CD14-positive monocyte (primary cell): ENCODE results near the gene JPH2. TPM values are rescaled to one million over a fixed set of nuclear protein-coding genes. Genes with fewer than 3 reads are reported as not detected.

Experiments used
- DNase-seq, 3 donors: peaks; one replicate each; pipeline ENCODE4 v3.0.0-alpha.2; 2011 to 2022
- H2AFZ ChIP-seq: 2 replicates; pipeline ENCODE4 v1.6.0; 2012; ENCODE audit warnings: mild to moderate bottlenecking, low read depth, low read length, inconsistent platforms; ENCODE audit not compliant: insufficient read depth, poor library complexity, severe bottlenecking
- H3K27ac ChIP-seq, 2 donors: 1 replicate in 1 of 2; 2 replicates in 1 of 2; pipeline ENCODE4 v1.5.1; 2012 to 2013; ENCODE audit warnings: low read length in 2 of 2, control low read depth in 1 of 2, inconsistent platforms in 1 of 2, low read depth in 1 of 2, mild to moderate bottlenecking in 1 of 2
- H3K27me3 ChIP-seq, 2 donors: one replicate each; pipeline versions ENCODE4 v1.6.0 to v1.6.1; 2011 to 2013; ENCODE audit warnings: low read length in 2 of 2; ENCODE audit not compliant: control insufficient read depth in 2 of 2, insufficient read depth in 2 of 2
- H3K36me3 ChIP-seq, 2 donors: replicated peaks in 1 of 2; 1 replicate in 1 of 2; 2 replicates in 1 of 2; pipeline versions ENCODE4 v1.5.1 to v1.6.1; 2012 to 2013; ENCODE audit warnings: low read length in 2 of 2, control low read depth in 1 of 2, inconsistent platforms in 1 of 2, mild to moderate bottlenecking in 1 of 2; ENCODE audit not compliant: insufficient read depth in 2 of 2, control insufficient read depth in 1 of 2
- H3K4me1 ChIP-seq, 2 donors: 1 replicate in 1 of 2; 2 replicates in 1 of 2; pipeline versions ENCODE4 v1.5.1 to v1.6.1; 2012 to 2013; ENCODE audit warnings: low read length in 2 of 2, control low read depth in 1 of 2, inconsistent platforms in 1 of 2, mild to moderate bottlenecking in 1 of 2, moderate library complexity in 1 of 2; ENCODE audit not compliant: insufficient read depth in 2 of 2, control insufficient read depth in 1 of 2
- H3K4me2 ChIP-seq: replicated peaks from 2 replicates; pipeline ENCODE3; 2012; ENCODE audit warnings: low read length, moderate library complexity, mild to moderate bottlenecking; ENCODE audit not compliant: poor library complexity, severe bottlenecking; ENCODE audit errors: extremely low read depth
- H3K4me3 ChIP-seq, 3 experiments: fragments of 200-600 bp in 1 of 3; sonication (generic) in 1 of 3; replicated peaks in 1 of 3; 1 replicate in 2 of 3; 2 replicates in 1 of 3; pipeline ENCODE4 v1.5.1; 2011 to 2013; ENCODE audit warnings: low read length in 3 of 3, mild to moderate bottlenecking in 3 of 3, control low read depth in 2 of 3, low read depth in 2 of 3, inconsistent platforms in 1 of 3, moderate library complexity in 1 of 3
- H3K79me2 ChIP-seq: 2 replicates; pipeline ENCODE4 v1.6.0; 2012; ENCODE audit warnings: mild to moderate bottlenecking, control low read depth, inconsistent platforms, low read length, moderate library complexity; ENCODE audit not compliant: insufficient read depth
- H3K9ac ChIP-seq: 2 replicates; pipeline ENCODE4 v1.6.0; 2017; ENCODE audit warnings: low read length, mild to moderate bottlenecking; ENCODE audit not compliant: insufficient read depth, poor library complexity, severe bottlenecking
- H3K9me3 ChIP-seq, 2 donors: replicated peaks in 1 of 2; 1 replicate in 1 of 2; 2 replicates in 1 of 2; pipeline versions ENCODE4 v1.5.1 to v1.6.1; 2012 to 2013; ENCODE audit warnings: low read length in 2 of 2, control low read depth in 1 of 2; ENCODE audit not compliant: control insufficient read depth in 1 of 2, insufficient read depth in 1 of 2
- H4K20me1 ChIP-seq: 2 replicates; pipeline ENCODE4 v1.6.0; 2012; ENCODE audit warnings: mild to moderate bottlenecking, low read length, control low read depth, moderate library complexity; ENCODE audit not compliant: insufficient read depth
- H3K27ac Mint-ChIP-seq, 7 donors: one replicate each; pipeline ENCODE4 v1.8.0; 2020; ENCODE audit warnings: mild to moderate bottlenecking in 7 of 7, mixed read lengths in 7 of 7, moderate library complexity in 6 of 7, inconsistent platforms in 2 of 7
- H3K27me3 Mint-ChIP-seq, 3 donors: one replicate each; pipeline ENCODE4 v1.8.0; 2021 to 2022; ENCODE audit warnings: low read depth in 3 of 3, mild to moderate bottlenecking in 3 of 3, mixed read lengths in 3 of 3, moderate library complexity in 3 of 3, inconsistent platforms in 1 of 3
- H3K36me3 Mint-ChIP-seq, 2 donors: one replicate each; pipeline ENCODE4 v1.8.0; 2020; ENCODE audit warnings: mixed read lengths in 2 of 2, inconsistent platforms in 1 of 2, mild to moderate bottlenecking in 1 of 2
- H3K4me1 Mint-ChIP-seq: one replicate; pipeline ENCODE4 v1.8.0; 2020; ENCODE audit warnings: mild to moderate bottlenecking, mixed read lengths
- H3K4me3 Mint-ChIP-seq, 2 donors: one replicate each; pipeline ENCODE4 v1.8.0; 2020; ENCODE audit warnings: mild to moderate bottlenecking in 2 of 2, mixed read lengths in 2 of 2, moderate library complexity in 1 of 2
- H3K9me3 Mint-ChIP-seq, 7 donors: one replicate each; pipeline ENCODE4 v1.8.0; 2020 to 2022; ENCODE audit warnings: mixed read lengths in 7 of 7, mild to moderate bottlenecking in 6 of 7, moderate library complexity in 6 of 7, inconsistent platforms in 2 of 7
- CTCF ChIP-seq: fragments of 200-600 bp; IDR thresholded peaks from one replicate; pipeline ENCODE4 v1.8.0; 2022; ENCODE audit warnings: antibody characterized with exemption, mild to moderate bottlenecking
- WGBS: methylation state at CpG from one replicate; pipeline ENCODE4 v1.1.5; 2013; ENCODE audit warnings: missing lambda C conversion rate; ENCODE audit not compliant: insufficient coverage; 5-methylcytosine and 5-hydroxymethylcytosine counted together
- intact Hi-C, 2 donors: fragments of 100-400 bp; cut with micrococcal nuclease; formaldehyde crosslinking; loops; one replicate each; pipeline versions ENCODE4 v1.15.0 to v1.15.1; 2023
- polyA plus RNA-seq, 3 donors: library from polyadenylated mRNA; depleted of rRNA in 1 of 3; unstranded in 2 of 3; stranded (reverse) in 1 of 3; fragments of 300-500 nt in 2 of 3; fragments of >200 nt in 1 of 3; fragmentation: Illumina TruSeq in 2 of 3; gene quantifications; 1 replicate in 2 of 3; 2 replicates in 1 of 3; pipeline ENCODE4 v1.2.3, GENCODE V29; 2012 to 2021

Gene JPH2
- polyA plus RNA-seq, 3 donors = not detected

- no peak overlapping the region for H3K4me3 ChIP-seq
- H2AFZ ChIP-seq = no peak overlapping the region
- Mint-ChIP-seq H3K27me3 (peaks cover 3 to 4% (median 3%) of the 10 kb centered on the region in 3 donors), H3K4me3 (no peak overlapping the region), H3K9me3 (peaks cover 0 to 1% (median 0%) of the 10 kb centered on the region in 7 donors), H3K4me1 (no peaks in the 10 kb centered on the region), H3K36me3 (no peaks in the 10 kb centered on the region), H3K27ac (no peak overlapping the region)
- WGBS = no CpG with 5 or more reads among the region's 5 CpGs
- H3K4me1 ChIP-seq = no peaks in the 10 kb centered on the region
- intact Hi-C loops = no loop called here
- H3K9ac ChIP-seq = no peak overlapping the region
- TF ChIP-seq CTCF = no peak
- H3K9me3 ChIP-seq = no peaks in the 10 kb centered on the region
- no peaks in the 10 kb centered on the region for H3K27me3 ChIP-seq
- no peaks in the 10 kb centered on the region for H4K20me1 ChIP-seq
- H3K4me2 ChIP-seq = no peak overlapping the region
- H3K36me3 ChIP-seq = no peaks in the 10 kb centered on the region
- no peaks in the 10 kb centered on the region for H3K79me2 ChIP-seq
- H3K27ac ChIP-seq = no peak overlapping the region
- DNase-seq = no peak
These were observed 36.7 kb upstream of the JPH2 start for GRCh38 chr20:44223721-44224120.

GRCh38 chr20:44222633-44223368 lies 35.8 kb upstream of the JPH2 start:
- Mint-ChIP-seq H3K27me3 (peaks cover 3 to 6% (median 6%) of the 10 kb centered on the region in 3 donors), H3K27ac (no peak overlapping the region)

More at GRCh38 chr20:44222633-44223368, 35.8 kb upstream of the JPH2 start:
- Histone ChIP-seq H3K79me2 (no peaks in the 10 kb centered on the region), H3K27ac (no peak overlapping the region), H4K20me1 (no peaks in the 10 kb centered on the region), H3K36me3 (no peaks in the 10 kb centered on the region), H3K4me1 (peaks cover under 1 to 2% of the 10 kb centered on the region in 2 donors), H3K27me3 (no peaks in the 10 kb centered on the region), H3K4me3 (no peak overlapping the region), H3K9me3 (no peaks in the 10 kb centered on the region), H3K4me2 (no peak overlapping the region), H2AFZ (no peak overlapping the region), H3K9ac (no peak overlapping the region)
- Mint-ChIP-seq H3K36me3 (peaks cover 0 to 2% of the 10 kb centered on the region in 2 donors), H3K4me3 (no peak overlapping the region), H3K9me3 (peaks cover 0 to 1% (median 0%) of the 10 kb centered on the region in 7 donors), H3K4me1 (peaks cover 7% of the 10 kb centered on the region)
- no peak for TF ChIP-seq CTCF
- 94% methylated on average over 3 of the region's 7 CpGs for WGBS
- intact Hi-C loops = no loop called here
- DNase-seq = no peak
